GM23338 (cell line): Measurements from ENCODE around the gene ASCL5.

Source experiments
- CREB1 ChIP-seq: fragments of 250-450 bp; sonication (Bioruptor Pico); IDR thresholded peaks from 2 replicates; pipeline ENCODE4 v1.5.0; 2020; ENCODE audit warnings: low read depth, mild to moderate bottlenecking, moderate library complexity
- EZH2 ChIP-seq: fragments of 200-600 bp; sonication (generic); IDR thresholded peaks from one replicate; pipeline ENCODE4 v1.8.0; 2017; ENCODE audit warnings: antibody characterized with exemption, mild to moderate bottlenecking, low read depth; ENCODE audit not compliant: unreplicated experiment
- EZH2phosphoT487 ChIP-seq: fragments of 200-600 bp; sonication (generic); IDR thresholded peaks from one replicate; pipeline ENCODE4 v1.8.1; 2018; ENCODE audit warnings: antibody characterized with exemption; ENCODE audit not compliant: unreplicated experiment
- POLR2AphosphoS5 ChIP-seq: IDR thresholded peaks from 2 replicates; pipeline ENCODE4 v1.6.1; 2016; ENCODE audit warnings: antibody characterized with exemption, low read depth
- TF ChIP-seq, protein P1 (sequence below), 2 experiments: fragments of 200-600 bp in 1 of 2; sonication (generic) in 1 of 2; conservative IDR thresholded peaks; 2 replicates each; pipeline versions ENCODE4 v1.5.1 to v1.6.1; 2016 to 2017; ENCODE audit warnings: antibody characterized with exemption in 2 of 2, low read depth in 2 of 2, mild to moderate bottlenecking in 2 of 2, moderate library complexity in 1 of 2
- TF ChIP-seq, protein P2 (sequence below): IDR thresholded peaks from one replicate; pipeline ENCODE4 v1.6.1; 2018; ENCODE audit warnings: antibody characterized with exemption; ENCODE audit not compliant: unreplicated experiment
- TF ChIP-seq, protein P3 (sequence below): IDR thresholded peaks from 2 replicates; pipeline ENCODE4 v1.6.1; 2016; ENCODE audit warnings: antibody characterized with exemption

DNA sequence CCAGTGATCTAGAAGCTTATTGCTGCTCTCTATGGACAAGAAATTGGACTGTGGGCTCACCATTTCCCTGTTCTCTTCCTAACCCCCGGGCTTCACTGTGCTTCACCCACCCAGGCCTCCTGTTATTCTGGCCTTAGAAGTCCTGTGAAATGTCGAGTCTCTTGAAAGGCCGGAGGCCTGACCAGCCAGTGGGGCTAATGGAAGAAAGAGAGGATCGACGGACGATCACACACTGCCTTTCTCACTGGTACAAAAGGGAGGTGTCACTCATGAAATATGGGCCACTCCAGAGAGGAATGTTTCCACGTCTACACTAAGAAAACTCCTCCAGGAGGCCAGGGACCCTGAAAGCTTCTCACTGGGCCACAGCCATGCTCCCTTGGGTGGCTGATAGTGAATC is 50.9 kb downstream of the ASCL5 start:
- TF ChIP-seq, protein P1, sequence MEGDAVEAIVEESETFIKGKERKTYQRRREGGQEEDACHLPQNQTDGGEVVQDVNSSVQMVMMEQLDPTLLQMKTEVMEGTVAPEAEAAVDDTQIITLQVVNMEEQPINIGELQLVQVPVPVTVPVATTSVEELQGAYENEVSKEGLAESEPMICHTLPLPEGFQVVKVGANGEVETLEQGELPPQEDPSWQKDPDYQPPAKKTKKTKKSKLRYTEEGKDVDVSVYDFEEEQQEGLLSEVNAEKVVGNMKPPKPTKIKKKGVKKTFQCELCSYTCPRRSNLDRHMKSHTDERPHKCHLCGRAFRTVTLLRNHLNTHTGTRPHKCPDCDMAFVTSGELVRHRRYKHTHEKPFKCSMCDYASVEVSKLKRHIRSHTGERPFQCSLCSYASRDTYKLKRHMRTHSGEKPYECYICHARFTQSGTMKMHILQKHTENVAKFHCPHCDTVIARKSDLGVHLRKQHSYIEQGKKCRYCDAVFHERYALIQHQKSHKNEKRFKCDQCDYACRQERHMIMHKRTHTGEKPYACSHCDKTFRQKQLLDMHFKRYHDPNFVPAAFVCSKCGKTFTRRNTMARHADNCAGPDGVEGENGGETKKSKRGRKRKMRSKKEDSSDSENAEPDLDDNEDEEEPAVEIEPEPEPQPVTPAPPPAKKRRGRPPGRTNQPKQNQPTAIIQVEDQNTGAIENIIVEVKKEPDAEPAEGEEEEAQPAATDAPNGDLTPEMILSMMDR (conservative IDR thresholded peaks at IDR 0.05; ENCODE audit: low read depth in 2 of 2): no peak
- TF ChIP-seq CREB1 (no peak), EZH2phosphoT487 (no peak), POLR2AphosphoS5 (no peak), EZH2 (no peak)
- TF ChIP-seq, protein P2, sequence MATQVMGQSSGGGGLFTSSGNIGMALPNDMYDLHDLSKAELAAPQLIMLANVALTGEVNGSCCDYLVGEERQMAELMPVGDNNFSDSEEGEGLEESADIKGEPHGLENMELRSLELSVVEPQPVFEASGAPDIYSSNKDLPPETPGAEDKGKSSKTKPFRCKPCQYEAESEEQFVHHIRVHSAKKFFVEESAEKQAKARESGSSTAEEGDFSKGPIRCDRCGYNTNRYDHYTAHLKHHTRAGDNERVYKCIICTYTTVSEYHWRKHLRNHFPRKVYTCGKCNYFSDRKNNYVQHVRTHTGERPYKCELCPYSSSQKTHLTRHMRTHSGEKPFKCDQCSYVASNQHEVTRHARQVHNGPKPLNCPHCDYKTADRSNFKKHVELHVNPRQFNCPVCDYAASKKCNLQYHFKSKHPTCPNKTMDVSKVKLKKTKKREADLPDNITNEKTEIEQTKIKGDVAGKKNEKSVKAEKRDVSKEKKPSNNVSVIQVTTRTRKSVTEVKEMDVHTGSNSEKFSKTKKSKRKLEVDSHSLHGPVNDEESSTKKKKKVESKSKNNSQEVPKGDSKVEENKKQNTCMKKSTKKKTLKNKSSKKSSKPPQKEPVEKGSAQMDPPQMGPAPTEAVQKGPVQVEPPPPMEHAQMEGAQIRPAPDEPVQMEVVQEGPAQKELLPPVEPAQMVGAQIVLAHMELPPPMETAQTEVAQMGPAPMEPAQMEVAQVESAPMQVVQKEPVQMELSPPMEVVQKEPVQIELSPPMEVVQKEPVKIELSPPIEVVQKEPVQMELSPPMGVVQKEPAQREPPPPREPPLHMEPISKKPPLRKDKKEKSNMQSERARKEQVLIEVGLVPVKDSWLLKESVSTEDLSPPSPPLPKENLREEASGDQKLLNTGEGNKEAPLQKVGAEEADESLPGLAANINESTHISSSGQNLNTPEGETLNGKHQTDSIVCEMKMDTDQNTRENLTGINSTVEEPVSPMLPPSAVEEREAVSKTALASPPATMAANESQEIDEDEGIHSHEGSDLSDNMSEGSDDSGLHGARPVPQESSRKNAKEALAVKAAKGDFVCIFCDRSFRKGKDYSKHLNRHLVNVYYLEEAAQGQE: no peak
- TF ChIP-seq, protein P3, sequence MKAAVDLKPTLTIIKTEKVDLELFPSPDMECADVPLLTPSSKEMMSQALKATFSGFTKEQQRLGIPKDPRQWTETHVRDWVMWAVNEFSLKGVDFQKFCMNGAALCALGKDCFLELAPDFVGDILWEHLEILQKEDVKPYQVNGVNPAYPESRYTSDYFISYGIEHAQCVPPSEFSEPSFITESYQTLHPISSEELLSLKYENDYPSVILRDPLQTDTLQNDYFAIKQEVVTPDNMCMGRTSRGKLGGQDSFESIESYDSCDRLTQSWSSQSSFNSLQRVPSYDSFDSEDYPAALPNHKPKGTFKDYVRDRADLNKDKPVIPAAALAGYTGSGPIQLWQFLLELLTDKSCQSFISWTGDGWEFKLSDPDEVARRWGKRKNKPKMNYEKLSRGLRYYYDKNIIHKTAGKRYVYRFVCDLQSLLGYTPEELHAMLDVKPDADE: no peak
